ENCODE results near the gene KCNH6.

- TF ChIP-seq, protein P1, sequence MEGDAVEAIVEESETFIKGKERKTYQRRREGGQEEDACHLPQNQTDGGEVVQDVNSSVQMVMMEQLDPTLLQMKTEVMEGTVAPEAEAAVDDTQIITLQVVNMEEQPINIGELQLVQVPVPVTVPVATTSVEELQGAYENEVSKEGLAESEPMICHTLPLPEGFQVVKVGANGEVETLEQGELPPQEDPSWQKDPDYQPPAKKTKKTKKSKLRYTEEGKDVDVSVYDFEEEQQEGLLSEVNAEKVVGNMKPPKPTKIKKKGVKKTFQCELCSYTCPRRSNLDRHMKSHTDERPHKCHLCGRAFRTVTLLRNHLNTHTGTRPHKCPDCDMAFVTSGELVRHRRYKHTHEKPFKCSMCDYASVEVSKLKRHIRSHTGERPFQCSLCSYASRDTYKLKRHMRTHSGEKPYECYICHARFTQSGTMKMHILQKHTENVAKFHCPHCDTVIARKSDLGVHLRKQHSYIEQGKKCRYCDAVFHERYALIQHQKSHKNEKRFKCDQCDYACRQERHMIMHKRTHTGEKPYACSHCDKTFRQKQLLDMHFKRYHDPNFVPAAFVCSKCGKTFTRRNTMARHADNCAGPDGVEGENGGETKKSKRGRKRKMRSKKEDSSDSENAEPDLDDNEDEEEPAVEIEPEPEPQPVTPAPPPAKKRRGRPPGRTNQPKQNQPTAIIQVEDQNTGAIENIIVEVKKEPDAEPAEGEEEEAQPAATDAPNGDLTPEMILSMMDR (conservative IDR thresholded peaks at IDR 0.05; ENCODE audit: low read length), result no peak
- TF ChIP-seq EZH2phosphoT487 (IDR thresholded peaks at IDR 0.05; ENCODE audit: borderline replicate concordance), result no peak
These were observed 40.2 kb downstream of the KCNH6 start for GRCh38 chr17:63563339-63563738.

All from Loucy (cell line).